NOMO-1 treated with DMSO at 0.1 percent for 48 hours (cell line): ENCODE results near the gene ARHGAP24.
"Not testable (repeated sequence)": the region's sequence is repeated elsewhere in the genome, so short reads cannot be mapped to it uniquely, and the experiment has no call there.

Experiments
- DNase-seq: peaks from one replicate; lab custom pipeline; 2025; ENCODE audit not compliant: unreplicated experiment; lab: John Stamatoyannopoulos, UW

The ARHGAP24 gene

GRCh38 chr4:85515701-85516100, 40.8 kb downstream of the ARHGAP24 start:
- DNase-seq: no peak

GRCh38 chr4:85518526-85518925, 43.6 kb downstream of the ARHGAP24 start:
- DNase-seq: not testable (repeated sequence)

GRCh38 chr4:85520765-85521749, 46.1 kb downstream of the ARHGAP24 start:
- DNase-seq: no peak

- no peak for DNase-seq
These were observed 47.3 kb downstream of the ARHGAP24 start for GRCh38 chr4:85522277-85522676.

- no peak for DNase-seq
These were observed 47.9 kb downstream of the ARHGAP24 start for GRCh38 chr4:85522836-85523235.

- no peak for DNase-seq
These were observed 52.9 kb downstream of the ARHGAP24 start for GRCh38 chr4:85527815-85528214.

- DNase-seq: peak; percentile 40
These were observed 56.8 kb downstream of the ARHGAP24 start for GRCh38 chr4:85531560-85532341.

GRCh38 chr4:85534120-85534519, 59.2 kb downstream of the ARHGAP24 start:
- no peak for DNase-seq

GRCh38 chr4:85543832-85544231, 68.9 kb downstream of the ARHGAP24 start:
- DNase-seq: no peak

- no peak for DNase-seq
These were observed 69.8 kb downstream of the ARHGAP24 start for GRCh38 chr4:85544751-85545150.

- DNase-seq: no peak
These were observed 73.2 kb downstream of the ARHGAP24 start for GRCh38 chr4:85548116-85548515.

GRCh38 chr4:85548841-85549240, 73.9 kb downstream of the ARHGAP24 start:
- no peak for DNase-seq

- DNase-seq: no peak
These were observed 80.3 kb downstream of the ARHGAP24 start for GRCh38 chr4:85555206-85555605.

GRCh38 chr4:85556283-85556682, 81.3 kb downstream of the ARHGAP24 start:
- DNase-seq: no peak

- DNase-seq: no peak
These were observed 82.3 kb downstream of the ARHGAP24 start for GRCh38 chr4:85557016-85557901.

GRCh38 chr4:85565761-85566480, 91.0 kb downstream of the ARHGAP24 start:
- no peak for DNase-seq

- no peak for DNase-seq
These were observed 94.9 kb downstream of the ARHGAP24 start for GRCh38 chr4:85569730-85570299.

GRCh38 chr4:85570388-85570787, 95.4 kb downstream of the ARHGAP24 start:
- no peak for DNase-seq

- DNase-seq: no peak
These were observed 96.1 kb downstream of the ARHGAP24 start for GRCh38 chr4:85571008-85571407.

GRCh38 chr4:85573270-85573669, 98.3 kb downstream of the ARHGAP24 start:
- no peak for DNase-seq
